COR-L47 (cell line): ENCODE measurements around the gene PLCL2.
"Not testable (repeated sequence)": the region's sequence is repeated elsewhere in the genome, so short reads cannot be mapped to it uniquely, and the experiment has no call there.

Source experiments
- DNase-seq: peaks from one replicate; lab custom pipeline; 2025; lab: John Stamatoyannopoulos, UW

PLCL2 gene

DNA sequence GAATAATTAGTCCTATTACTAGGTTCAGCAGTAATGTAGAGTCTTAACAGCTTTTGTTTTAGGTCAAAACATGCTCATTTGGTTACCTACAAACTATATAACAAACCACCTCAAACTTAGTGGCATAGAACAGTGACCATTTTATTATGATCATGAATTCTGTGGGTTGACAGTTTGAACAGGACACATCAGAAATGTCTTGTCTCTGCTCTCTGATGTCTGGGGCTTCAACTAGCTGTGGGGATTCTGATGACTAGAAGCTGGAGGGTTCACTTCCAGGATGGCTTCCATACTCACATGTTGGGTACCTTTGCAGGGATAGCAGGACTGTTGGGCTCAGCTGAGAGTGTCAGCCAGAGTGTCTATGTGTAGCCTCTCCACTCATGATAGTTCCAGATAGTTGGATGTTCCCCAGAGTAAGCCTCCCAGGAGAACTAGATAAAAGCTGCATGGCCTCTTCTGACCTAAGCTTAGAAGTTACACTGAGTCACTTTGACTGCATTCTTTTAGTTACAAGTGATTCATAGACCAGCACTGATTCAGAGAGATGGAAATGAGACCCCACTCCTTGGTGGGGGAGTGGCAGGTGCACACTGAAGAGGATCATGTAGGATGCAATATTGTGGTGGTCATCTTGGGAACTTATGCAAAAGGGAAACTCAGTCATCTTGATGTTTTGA is 32.6 kb downstream of the PLCL2 start:
- no peak for DNase-seq

DNA sequence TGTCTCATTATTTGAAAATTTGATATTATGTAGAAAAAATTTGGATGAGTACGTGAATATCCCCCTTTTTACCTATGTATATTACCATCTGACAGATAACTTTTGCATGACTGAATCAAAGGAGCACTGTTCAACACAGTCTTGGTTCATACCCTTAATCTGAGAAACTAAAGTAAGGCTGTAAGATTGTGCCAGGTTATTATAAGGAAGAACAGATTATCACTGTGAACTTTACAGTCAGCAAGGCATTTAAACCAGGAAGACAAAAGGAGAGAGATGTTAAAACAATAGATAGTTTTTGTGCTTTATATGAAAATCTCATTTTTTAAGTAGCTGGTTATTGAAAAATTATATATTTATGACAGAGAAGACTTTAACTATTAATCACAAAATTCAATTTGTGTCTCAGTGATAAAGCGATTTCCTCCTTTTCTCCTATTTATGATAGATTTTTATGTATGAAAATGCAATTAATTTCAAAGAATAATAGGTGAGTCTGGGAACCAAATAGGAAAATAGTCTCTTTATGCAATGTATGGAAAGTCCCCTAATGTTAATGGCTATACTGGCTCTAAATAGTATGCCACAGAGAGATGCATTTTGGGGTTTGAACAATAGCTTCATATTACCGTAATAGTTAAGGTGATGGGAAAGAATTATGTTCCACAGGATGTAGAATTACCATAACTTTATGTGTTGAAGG is 33.4 kb downstream of the PLCL2 start:
- DNase-seq, result no peak

DNA sequence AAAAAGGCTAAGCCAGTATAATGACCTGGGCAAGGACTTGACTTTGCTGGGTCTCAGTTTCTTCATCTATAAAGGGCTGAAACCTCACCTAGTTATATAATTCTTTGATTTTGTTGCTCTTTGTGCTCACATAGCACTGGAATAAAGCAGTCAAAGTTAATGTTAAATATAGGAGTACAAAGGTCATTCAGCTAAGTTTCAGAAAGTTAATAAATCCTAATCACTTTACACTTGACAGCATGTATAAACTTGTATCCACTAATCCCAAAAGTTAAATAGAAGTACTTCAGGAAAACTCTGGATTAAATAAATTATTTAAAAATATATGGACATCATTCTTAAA is 33.9 kb downstream of the PLCL2 start:
- no peak for DNase-seq

DNA sequence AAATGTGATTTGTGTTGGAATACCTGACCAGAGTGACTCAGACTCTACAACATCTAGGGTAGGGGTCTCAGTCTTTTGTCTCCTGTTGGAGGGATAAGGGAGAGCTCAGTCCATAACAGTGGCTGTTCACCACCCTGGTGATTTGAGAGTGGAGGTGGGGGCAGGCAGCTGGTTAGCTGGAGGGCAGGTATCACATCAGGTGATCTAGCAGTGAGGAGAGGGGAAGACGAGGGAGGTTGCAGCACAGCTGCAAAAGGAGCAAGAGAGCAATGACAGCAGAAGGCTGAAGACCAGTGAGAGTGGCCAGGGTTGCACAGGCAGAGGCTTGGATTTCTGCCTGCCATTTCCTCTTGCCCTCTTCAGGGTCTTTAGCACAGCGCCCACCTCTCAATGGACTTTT is 38.4 kb downstream of the PLCL2 start:
- DNase-seq, result no peak

DNA sequence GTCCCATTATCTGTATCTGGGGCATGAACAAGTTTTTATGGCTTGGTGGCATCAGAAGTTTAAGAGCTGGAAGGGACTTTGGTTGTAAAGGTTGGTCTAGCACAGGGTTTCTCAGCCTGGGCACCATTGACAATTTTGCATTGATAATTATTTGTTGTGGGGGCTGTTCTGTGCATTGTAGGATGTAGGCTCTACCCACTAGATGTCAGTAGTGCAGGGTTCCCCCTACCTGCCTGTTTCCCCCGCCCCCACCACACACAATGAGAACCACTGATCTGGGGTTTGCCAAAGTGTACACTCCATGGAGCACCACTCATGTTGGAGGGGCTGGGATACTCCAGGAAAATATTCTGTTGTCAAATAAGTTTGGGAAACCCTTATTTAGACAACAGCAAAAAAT is 42.7 kb downstream of the PLCL2 start:
- no peak for DNase-seq

DNA sequence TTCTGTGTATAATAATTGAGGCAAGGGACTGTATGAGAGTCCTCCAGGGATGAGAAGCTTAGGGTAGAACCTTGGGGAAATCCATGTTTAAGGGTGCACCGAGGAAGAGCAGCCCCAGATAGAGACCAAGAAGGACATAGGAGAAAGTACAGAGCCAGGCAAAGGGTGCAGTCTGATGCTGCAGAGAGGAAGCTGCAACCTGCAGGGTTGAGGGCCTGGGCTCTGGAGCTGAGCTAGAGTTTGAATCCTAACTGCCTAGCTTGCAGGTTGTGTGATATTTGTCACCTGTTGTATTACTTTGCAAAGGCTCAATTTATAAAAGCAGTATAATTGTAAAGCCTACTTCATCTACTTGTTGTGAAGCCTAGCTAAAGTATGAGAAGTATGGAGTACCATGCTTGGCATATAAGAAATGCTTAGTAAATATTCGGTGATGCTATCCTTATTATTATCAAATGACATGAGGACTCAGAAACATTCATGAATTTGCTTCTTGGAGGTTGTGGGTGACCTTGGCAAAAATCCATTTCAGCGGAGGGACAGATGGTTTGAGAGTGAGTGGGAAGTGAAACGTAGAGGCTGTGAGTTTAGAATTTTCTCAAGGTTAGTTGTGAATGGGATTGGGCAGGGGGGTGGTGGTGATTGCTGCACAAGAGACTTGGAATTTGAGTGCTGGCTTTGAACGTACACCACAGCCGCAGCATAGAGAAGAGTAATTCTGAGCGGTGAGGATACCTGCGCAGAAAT is 43.8 kb downstream of the PLCL2 start:
- DNase-seq, result no peak

DNA sequence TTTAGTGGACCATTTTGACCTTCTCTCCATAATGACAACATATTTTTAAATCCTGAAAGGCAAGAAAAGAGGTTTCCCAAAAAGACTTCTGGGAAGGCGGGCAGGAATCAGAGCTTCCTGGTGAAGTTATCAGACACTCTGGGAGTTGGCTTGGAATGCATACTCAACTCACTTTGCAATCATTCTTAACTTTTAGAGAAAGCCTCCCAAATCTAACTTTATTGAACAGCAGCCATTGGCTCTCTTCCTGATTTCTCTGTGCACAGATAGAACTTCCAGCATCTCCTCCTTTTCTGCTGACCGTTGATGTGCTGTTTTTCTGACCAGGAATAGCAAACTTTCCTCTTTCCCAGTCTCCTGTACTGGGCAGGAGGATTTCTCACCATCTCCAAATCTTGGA is 44.6 kb downstream of the PLCL2 start:
- no peak for DNase-seq

DNA sequence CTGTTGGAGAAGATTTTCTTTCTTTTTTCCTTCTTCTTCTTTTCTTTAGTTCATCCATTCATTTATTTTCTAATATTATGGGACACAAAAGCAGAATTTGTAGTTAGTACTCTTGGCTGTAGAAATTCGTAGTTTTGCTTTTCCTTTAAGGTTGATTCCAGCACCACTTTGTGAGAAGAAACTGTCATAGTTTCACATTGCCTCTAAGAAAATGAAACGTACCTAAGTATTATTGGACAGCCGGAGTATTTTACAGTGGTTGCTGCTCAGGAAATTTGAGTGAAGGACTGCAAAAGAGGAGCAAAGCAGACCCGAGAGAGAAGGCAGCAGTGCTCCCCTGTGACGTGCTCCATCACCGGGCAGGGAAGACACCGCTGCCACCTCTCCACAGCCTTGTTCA is 48.1 kb downstream of the PLCL2 start:
- no peak for DNase-seq

DNA sequence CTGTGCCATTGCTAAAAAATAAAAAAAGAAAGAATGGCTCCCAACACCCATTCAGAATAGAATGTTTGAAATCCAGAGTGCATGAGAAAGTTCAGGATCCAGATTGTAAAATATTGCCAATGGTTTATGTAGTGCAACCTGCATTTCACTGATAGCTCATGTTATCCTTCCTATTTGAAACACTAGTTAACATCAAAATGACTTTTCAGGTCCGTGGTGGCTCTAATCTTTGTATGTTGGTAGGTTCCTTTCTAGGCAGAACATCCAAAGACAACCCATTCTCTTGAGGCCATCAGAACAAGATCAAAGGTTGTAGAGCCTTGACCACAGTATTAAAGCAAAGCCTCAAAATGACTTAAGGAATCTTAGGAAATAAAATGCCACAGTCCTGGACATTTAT is 51.0 kb downstream of the PLCL2 start:
- no peak for DNase-seq

DNA sequence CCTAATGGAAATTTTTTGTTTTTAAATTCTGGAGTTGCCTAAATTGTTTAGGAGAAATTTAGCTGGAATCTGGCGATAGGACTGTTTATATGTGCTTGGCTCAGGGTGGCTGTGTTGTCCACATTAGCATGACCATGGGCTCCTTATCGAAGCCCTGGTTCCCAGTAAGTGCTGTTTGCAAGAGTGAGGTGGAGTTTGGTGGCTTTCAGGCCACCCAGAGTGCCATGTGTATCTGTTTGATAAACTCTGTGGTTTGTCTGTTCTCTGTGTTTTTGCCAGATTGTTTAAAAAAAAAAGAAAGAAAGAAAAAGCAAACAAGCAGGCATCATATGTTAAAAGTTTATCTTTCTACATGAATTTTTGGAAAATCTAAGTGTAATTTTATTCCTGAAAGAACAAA is 51.5 kb downstream of the PLCL2 start:
- DNase-seq, result no peak

DNA sequence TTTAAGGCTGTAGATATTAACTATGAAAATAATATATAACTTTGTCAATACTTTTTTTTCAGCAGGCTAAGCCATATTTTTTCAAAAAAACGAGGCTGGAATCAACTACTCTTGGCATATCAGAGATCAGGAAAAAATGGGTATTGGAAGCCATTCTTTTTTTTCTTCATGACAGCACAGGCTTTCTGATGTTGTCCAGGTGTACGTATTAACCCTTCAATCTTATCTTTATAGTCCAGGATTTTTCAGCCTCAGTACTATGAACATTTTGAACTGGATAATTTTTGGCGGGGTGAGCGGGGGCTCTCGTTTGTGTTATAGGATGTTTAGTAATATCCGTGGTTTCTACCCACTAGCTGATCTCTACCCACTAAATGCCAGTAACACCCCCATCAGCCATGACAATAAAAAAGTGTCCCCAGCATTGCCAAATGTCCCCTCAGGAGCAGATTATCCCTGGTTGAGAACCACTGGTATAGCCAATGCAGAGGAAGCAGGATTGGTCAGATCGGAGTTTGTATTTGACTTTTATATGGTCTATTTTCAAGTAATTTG is 52.0 kb downstream of the PLCL2 start:
- no peak for DNase-seq

DNA sequence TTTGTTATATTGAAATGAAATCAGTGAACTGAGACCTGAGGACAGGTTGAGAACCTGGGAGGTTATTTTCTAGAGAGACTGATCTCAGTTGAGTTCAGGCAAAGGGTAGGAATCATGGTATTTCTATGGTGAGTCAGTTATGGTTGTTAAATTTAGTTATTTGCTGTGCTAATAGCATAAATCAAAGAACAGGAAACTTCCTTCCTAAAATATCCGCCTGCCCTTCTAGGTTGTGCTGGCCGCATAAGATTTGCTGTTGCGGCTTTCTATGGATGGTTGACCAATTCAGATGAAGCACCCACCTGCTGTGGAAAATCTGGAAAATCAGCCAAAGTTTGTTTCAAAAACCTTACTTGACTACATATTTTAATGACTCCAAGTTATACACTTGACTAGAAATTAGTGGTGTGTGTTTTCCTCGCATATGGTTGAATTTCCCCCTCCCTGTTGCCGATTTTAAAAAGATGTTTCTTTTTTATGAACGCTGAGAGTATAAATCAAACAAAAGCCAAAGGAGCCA is 52.6 kb downstream of the PLCL2 start:
- no peak for DNase-seq

DNA sequence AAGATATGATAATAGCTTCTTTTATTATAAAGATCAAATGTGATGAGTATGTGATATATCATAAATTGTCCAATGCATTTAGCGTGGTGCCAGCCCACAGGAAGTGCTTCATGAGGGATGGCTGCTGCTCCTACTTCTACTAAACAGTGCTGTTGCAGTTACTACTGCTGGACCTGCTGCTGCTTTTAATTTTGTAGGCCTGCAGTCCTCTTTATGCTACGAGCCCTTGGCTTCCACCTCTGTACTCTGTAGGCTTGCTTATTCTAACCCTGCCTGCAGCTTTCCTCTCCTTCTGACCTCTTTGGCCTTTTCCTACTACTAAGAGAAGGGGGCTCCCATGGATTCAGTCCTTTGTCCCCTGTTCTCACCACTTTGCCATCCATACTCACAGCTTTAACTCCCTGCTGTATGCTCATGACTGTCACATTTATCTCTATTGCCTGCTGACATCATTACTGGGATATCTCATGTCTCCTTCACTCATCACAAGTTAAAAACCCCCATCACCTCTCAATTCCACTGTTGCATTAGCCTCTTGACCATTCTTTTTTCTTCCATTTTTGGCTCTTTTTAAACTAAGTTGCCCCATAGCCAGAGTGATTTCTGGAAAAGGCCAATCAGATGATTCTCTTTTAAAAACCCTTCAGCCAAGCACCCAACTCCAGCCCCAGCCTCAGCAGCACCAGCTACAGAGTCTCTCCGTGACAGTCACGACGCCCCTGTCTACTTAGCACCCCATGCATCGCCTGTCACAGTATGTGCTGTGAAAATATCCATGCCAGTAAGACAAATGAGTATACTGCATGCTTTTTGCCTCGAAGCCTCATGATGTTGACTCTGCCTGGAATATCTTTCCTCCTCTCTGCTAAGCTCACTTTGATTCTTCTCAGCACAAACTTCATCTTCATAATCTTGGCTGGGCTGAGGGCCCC is 56.3 kb downstream of the PLCL2 start:
- no peak for DNase-seq

DNA sequence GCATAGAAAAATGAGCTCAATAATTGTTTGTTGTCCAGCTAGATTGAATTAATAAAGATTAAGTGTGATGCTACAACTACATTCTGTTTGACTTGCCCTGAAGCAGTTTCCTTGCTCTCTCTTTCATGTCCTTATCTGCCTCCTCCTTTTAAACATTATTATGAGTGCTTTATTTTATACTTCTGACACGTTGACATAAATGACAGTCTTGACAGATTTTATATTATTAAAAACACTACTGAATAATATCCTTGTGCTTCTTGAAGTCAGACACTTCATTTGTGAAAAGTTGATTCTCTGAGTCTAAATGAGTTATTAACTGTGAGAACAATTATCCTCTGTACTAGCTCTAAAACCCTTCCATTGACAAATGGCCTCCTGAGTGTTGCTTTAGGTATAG is 58.2 kb downstream of the PLCL2 start:
- DNase-seq, result no peak

DNA sequence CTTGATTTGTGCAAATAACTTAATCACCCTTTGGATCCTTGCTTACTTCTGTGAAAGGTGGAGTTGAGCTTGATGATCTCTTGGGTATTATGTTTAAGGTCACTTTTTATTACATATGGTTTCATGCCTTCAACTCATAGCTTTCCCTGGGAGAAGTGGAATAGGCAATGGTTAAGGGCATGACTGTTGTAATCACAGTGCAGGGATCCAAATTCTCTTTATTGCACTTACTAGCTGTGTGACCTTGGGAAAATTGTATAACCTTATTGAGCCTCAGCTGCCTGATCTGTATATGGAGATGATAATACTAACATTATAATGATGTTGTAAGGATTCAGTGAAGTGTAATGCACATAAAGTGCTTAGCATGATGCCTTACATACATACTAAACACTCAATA is 59.1 kb downstream of the PLCL2 start:
- DNase-seq, result no peak

DNA sequence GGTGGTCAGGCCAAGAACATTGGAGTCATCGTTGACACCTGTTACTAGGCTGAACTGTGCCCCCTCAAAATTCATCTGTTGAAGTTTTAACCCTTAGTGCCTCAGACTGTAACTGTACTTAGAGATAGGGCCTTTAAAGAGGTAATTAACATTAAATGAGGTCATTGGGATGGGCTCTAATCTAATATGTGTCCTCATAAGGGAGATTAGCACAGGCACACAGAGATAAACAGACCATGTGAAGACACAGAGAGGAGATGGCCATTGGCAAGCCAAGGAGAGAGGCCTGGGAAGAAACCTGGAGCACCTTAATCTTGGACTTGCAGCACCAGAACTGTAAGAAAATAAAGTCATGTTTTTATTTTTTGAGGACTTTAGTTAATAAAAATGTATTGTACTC is 59.6 kb downstream of the PLCL2 start:
- no peak for DNase-seq

DNA sequence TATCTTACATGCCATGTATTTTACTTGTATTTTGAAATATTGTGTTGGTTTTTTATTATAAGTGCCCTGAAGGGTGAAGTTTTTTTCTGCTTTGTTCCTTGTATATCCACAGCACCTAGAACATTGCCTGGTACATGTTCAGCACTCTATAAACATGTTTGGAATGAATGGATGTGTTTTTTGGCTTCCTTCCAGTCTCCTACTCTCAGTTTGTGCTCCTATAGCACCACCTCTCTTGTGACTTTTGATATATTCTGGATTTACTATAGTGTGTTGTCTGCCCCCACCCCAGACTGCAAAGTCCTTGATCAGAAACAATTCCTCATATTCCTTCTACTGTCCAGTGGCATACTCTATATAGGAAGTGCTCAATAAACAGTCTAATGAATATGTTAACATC is 60.6 kb downstream of the PLCL2 start:
- DNase-seq, result no peak

DNA sequence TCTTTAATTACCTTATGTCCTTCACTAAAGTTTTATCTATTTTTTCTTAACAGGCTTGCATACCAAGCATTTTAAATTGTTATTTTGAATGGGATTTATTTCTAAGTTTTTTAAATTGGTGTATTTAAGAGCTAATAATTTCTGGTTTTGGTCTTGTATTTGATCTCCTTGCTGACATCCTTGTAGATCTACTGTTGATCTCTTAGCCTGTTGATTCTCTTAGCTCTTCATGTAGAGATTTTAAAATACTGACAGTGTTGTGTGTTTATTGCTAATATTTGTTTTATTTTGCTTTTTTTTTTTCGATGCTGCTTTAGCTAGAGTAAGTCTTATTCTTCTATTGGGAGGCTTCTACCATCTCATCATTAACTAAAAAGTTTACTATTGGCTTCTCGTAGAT is 65.5 kb downstream of the PLCL2 start:
- no peak for DNase-seq

DNA sequence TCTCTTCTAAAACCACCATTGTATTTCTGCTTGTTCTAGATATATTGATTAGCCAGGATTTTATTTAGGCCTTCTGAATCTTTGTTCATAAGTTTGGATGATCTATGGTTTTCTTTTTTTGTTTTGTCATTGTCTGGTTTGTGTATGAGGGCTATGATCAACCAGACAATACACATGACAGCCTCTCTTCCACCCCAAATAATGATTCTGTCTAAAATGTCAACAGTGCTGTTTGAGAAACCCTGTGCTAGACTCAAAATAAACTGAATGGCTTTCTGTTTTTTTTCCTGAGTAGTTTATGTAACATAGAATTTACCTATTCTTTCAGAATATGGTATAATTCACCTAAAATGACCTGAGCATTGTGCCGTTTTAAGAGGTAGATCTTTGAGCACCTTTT is 66.1 kb downstream of the PLCL2 start:
- no peak for DNase-seq

DNA sequence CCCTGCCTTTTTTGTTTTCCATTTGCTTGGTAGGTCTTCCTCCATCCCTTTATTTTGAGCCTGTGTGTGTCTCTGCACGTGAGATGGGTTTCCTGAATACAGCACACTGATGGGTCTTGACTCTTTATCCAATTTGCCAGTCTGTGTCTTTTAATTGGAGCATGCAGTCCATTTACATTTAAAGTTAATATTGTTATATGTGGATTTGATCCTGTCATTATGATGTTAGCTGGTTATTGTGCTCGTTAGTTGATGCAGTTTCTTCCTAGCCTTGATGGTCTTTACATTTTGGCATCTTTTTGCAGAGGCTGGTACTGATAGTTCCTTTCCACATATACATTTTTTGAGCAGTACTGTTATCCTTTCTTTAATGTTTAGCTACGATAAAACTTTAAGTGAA is 73.1 kb downstream of the PLCL2 start:
- DNase-seq, result not testable (repeated sequence)

DNA sequence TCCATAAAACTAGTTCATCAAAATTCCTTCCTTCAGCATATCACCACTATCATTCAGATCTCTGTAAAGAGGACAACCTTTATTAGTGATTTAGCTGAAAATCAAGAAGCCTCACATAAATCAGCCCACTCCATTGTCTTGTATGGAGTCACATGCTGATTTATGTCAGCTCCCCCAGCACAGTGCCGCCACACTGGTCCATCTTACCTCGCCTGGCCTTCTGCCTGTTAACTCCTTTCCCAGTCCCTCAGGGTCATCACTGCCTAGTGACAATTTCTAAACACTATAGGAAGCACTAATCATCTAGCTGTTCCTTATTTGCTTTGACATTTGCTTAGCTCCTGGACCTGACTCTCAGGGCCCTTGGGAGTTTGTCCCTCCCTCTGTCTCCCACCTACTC is 75.4 kb downstream of the PLCL2 start:
- DNase-seq, result no peak
